ENCODE data around the gene COPS8.

Gene COPS8

DNA sequence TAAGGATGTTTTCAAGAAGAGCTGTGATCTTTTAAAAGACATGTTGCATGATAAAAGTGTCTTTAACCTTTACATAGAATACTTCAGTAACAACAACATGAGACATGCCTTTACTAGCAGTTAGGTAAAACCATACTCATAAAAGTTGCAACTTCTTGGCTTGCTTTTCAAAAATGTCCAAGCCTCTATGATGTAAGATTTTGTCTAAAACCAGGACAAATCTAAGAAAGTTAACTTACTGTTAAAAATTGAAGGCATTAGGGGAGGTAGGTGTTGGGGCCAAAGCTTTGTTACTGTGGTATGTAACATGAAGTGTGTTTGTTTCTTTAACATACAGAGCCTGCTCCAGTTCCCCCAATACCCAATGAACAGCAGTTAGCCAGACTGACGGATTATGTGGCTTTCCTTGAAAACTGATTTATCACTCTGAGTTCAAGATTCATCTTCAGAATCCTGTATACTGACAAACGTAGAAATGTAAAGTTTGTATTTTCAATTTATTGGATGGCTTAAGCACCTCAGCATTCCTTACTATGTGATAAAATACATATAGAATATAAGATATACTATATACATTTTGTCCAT lies 11.7 kb downstream of the COPS8 start:
- DNase-seq = peak; percentile 42
- no peak overlapping the region for H4K91ac ChIP-seq (ENCODE audit: low read length)
- WGBS = no CpG with 5 or more reads among the region's 2 CpGs
- H3K9me3 ChIP-seq (ENCODE audit: control insufficient read depth, low read length) = peaks cover 15% of the 10 kb centered on the region
- H4K8ac ChIP-seq (ENCODE audit: low read length) = no peak overlapping the region
- H3K79me1 ChIP-seq (replicated peaks; ENCODE audit: low read length, poor library complexity, severe bottlenecking) = peaks cover 21% of the 10 kb centered on the region
- no peak overlapping the region for H2BK15ac ChIP-seq (ENCODE audit: low read depth, poor library complexity, severe bottlenecking)
- no peaks in the 10 kb centered on the region for H3K27me3 ChIP-seq (ENCODE audit: control insufficient read depth in 1 of 2, insufficient read depth in 1 of 2, low read length in 2 of 2)
- H3K4me3 ChIP-seq (ENCODE audit: insufficient read depth in 1 of 2, low read depth in 1 of 2, low read length in 2 of 2) = no peak overlapping the region
- H2BK120ac ChIP-seq (ENCODE audit: low read depth, low read length) = no peak overlapping the region
- H3K4me2 ChIP-seq (ENCODE audit: low read length, poor library complexity, severe bottlenecking) = no peak overlapping the region
- H3K4me1 ChIP-seq (ENCODE audit: control insufficient read depth, insufficient read depth, low read depth, low read length) = peaks cover 1% of the 10 kb centered on the region
- no peak overlapping the region for H3K23ac ChIP-seq (ENCODE audit: low read length in 2 of 2)
- H3K9ac ChIP-seq (ENCODE audit: low read length) = peak overlapping the region; percentile 62
- H2AFZ ChIP-seq (ENCODE audit: low read depth, low read length) = no peak overlapping the region
- peaks cover 17 to 86% of the 10 kb centered on the region in 2 experiments for H3K36me3 ChIP-seq (ENCODE audit: control insufficient read depth in 1 of 2, insufficient read depth in 2 of 2, low read depth in 1 of 2, low read length in 2 of 2)
- no peak overlapping the region for H3K27ac ChIP-seq (ENCODE audit: low read length, poor library complexity, severe bottlenecking)
- H2BK12ac ChIP-seq (ENCODE audit: low read length in 2 of 2) = no peak overlapping the region
- peak overlapping the region in 1 of 2 experiments; percentile 49 for H3K18ac ChIP-seq (ENCODE audit: low read depth in 1 of 2, low read length in 2 of 2)
- H2AK5ac ChIP-seq (ENCODE audit: low read length, severe bottlenecking) = no peak overlapping the region
- no peak overlapping the region for H3K14ac ChIP-seq (ENCODE audit: low read length in 2 of 2)
- no peak overlapping the region for H3K4ac ChIP-seq (ENCODE audit: low read depth in 1 of 2, low read length in 2 of 2)
- no peak overlapping the region for H2BK5ac ChIP-seq (ENCODE audit: low read depth, low read length, poor library complexity, severe bottlenecking)

DNA sequence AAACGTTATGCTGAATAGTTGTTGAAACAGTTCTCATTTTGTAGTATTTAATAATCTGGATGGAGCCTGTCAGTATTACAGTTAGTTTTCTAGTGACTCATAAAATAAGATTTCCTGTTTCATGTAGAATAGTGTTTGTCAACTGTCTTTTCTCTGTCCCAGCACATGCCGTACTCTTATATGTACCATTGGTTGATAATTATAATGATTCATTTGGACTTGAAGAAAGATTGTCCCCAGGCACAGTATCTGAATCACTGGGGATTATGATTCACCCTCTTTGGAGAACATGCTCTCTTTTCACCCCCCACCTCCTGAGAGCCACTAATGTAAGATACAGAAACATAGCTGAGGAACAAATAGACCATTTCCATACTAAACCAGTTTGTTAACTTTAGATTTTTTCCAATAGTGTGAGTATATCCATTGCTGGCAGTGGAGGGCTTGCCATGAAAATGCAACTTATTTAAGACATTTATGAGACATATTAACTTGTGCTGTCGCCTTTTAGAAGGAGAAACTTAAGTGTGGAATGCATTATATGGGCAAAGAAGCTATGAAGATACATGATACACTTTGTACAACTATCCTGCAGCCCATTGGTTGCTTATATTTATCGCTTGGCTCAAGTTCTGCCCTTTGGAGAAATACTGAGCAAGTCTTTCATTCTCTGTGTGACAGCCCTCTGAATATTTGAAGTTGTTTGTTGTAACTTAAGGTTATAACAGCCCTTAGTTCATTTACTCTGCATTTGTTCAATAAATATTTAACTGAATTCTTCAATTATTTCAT lies 12.4 kb downstream of the COPS8 start:
- Histone ChIP-seq H3K9ac (ENCODE audit: low read length) (peak overlapping the region; percentile 62), H2BK15ac (ENCODE audit: low read depth, poor library complexity, severe bottlenecking) (no peak overlapping the region), H3K23ac (ENCODE audit: low read length in 2 of 2) (no peak overlapping the region), H3K18ac (ENCODE audit: low read depth in 1 of 2, low read length in 2 of 2) (peak overlapping the region in 1 of 2 experiments; percentile 43), H2AFZ (ENCODE audit: low read depth, low read length) (no peak overlapping the region), H4K8ac (ENCODE audit: low read length) (no peak overlapping the region), H2BK120ac (ENCODE audit: low read depth, low read length) (no peak overlapping the region), H3K4me1 (ENCODE audit: control insufficient read depth, insufficient read depth, low read depth, low read length) (peaks cover 1% of the 10 kb centered on the region), H3K4ac (ENCODE audit: low read depth in 1 of 2, low read length in 2 of 2) (no peak overlapping the region), H2BK5ac (ENCODE audit: low read depth, low read length, poor library complexity, severe bottlenecking) (no peak overlapping the region), H3K36me3 (ENCODE audit: control insufficient read depth in 1 of 2, insufficient read depth in 2 of 2, low read depth in 1 of 2, low read length in 2 of 2) (peaks cover 17 to 93% of the 10 kb centered on the region in 2 experiments), H4K91ac (ENCODE audit: low read length) (no peak overlapping the region), H3K4me3 (ENCODE audit: insufficient read depth in 1 of 2, low read depth in 1 of 2, low read length in 2 of 2) (no peak overlapping the region), H3K27me3 (ENCODE audit: control insufficient read depth in 1 of 2, insufficient read depth in 1 of 2, low read length in 2 of 2) (no peaks in the 10 kb centered on the region), H3K79me1 (replicated peaks; ENCODE audit: low read length, poor library complexity, severe bottlenecking) (peaks cover 17% of the 10 kb centered on the region), H2BK12ac (ENCODE audit: low read length in 2 of 2) (no peak overlapping the region), H3K4me2 (ENCODE audit: low read length, poor library complexity, severe bottlenecking) (no peak overlapping the region), H3K27ac (ENCODE audit: low read length, poor library complexity, severe bottlenecking) (no peak overlapping the region), H3K14ac (ENCODE audit: low read length in 2 of 2) (no peak overlapping the region), H3K9me3 (ENCODE audit: control insufficient read depth, low read length) (peaks cover 15% of the 10 kb centered on the region), H2AK5ac (ENCODE audit: low read length, severe bottlenecking) (no peak overlapping the region)
- 67% methylated on average over 1 of the region's 4 CpGs for WGBS
- DNase-seq = peak; percentile 95

DNA sequence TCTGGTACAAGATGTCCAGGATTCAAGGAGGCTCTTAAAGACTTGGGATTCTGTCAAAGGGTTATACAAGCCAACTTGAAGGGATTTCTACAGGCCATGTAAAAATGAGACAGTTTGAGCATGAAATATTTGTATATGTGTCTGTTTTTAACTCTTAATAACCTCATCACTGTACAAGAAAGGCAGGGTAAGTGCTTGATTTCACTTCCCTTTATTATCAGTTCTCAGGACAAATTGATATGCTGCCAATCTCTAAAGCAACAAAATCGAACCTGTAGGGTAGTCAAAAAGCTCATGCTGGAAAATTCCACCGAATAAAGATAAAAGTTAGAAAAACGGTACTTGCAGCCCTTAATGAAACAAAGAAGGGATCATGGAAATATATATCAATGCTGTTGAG lies 14.1 kb downstream of the COPS8 start:
- Histone ChIP-seq H4K8ac (ENCODE audit: low read length) (no peak overlapping the region), H3K4ac (ENCODE audit: low read depth in 1 of 2, low read length in 2 of 2) (no peak overlapping the region), H3K9me3 (ENCODE audit: control insufficient read depth, low read length) (peaks cover 15% of the 10 kb centered on the region), H3K4me3 (ENCODE audit: insufficient read depth in 1 of 2, low read depth in 1 of 2, low read length in 2 of 2) (no peak overlapping the region), H3K4me1 (ENCODE audit: control insufficient read depth, insufficient read depth, low read depth, low read length) (peaks cover 1% of the 10 kb centered on the region), H3K23ac (ENCODE audit: low read length in 2 of 2) (no peak overlapping the region), H3K4me2 (ENCODE audit: low read length, poor library complexity, severe bottlenecking) (no peak overlapping the region), H4K91ac (ENCODE audit: low read length) (no peak overlapping the region), H2BK5ac (ENCODE audit: low read depth, low read length, poor library complexity, severe bottlenecking) (no peak overlapping the region), H2AK5ac (ENCODE audit: low read length, severe bottlenecking) (no peak overlapping the region), H2BK15ac (ENCODE audit: low read depth, poor library complexity, severe bottlenecking) (no peak overlapping the region), H3K27me3 (ENCODE audit: control insufficient read depth in 1 of 2, insufficient read depth in 1 of 2, low read length in 2 of 2) (no peaks in the 10 kb centered on the region), H3K36me3 (ENCODE audit: control insufficient read depth in 1 of 2, insufficient read depth in 2 of 2, low read depth in 1 of 2, low read length in 2 of 2) (peaks cover 15 to 92% of the 10 kb centered on the region in 2 experiments), H3K18ac (ENCODE audit: low read depth in 1 of 2, low read length in 2 of 2) (no peak overlapping the region), H3K27ac (ENCODE audit: low read length, poor library complexity, severe bottlenecking) (no peak overlapping the region), H3K9ac (ENCODE audit: low read length) (no peak overlapping the region), H2AFZ (ENCODE audit: low read depth, low read length) (no peak overlapping the region), H2BK12ac (ENCODE audit: low read length in 2 of 2) (no peak overlapping the region), H3K14ac (ENCODE audit: low read length in 2 of 2) (no peak overlapping the region), H2BK120ac (ENCODE audit: low read depth, low read length) (no peak overlapping the region), H3K79me1 (replicated peaks; ENCODE audit: low read length, poor library complexity, severe bottlenecking) (peaks cover 10% of the 10 kb centered on the region)
- no peak for DNase-seq
- WGBS = 90% methylated on average over 3 of the region's 3 CpGs

DNA sequence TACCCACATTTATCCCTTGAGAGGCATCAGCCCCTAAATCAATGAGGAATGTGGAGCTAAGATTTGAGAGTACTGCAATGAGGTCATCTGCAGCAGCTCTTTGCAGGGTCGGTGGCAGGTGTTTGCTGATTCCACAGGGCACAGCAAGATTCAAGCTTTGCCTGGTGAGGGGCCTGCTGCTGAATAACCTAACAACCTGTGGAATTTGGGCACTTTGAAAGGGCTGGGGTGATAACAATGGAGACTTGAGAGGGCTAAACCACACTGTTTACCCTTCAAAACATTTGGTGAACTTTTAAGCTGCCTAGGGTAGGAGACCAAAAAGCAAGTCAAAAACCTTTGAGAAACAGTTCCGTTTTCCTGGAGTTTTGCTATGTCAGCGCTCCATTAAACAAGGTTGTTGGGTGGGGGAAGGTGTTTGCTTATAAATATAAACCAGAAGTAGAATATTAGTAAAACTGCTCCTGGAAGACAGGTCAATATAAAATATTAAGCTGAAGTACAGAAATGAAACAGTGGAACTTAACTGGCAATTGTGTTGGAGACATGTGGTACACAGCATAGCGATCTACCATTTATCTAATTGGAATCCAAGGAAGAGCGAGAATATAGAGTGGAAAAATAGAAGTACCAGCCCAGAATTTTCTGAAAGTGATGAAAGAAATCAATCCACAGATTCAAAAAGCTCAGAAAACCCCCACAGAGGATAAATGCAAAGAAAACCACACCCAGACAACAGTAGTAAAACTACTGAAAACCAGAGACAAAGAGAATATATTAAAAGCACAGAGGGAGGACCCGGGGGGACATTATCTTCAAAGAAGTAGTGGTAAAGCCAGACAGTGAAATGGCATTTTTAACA lies 15.7 kb downstream of the COPS8 start:
- H3K79me1 ChIP-seq (replicated peaks; ENCODE audit: low read length, poor library complexity, severe bottlenecking) = peaks cover 3% of the 10 kb centered on the region
- H3K4me3 ChIP-seq (ENCODE audit: insufficient read depth in 1 of 2, low read depth in 1 of 2, low read length in 2 of 2) = no peak overlapping the region
- no peak overlapping the region for H4K91ac ChIP-seq (ENCODE audit: low read length)
- no peak overlapping the region for H3K4me2 ChIP-seq (ENCODE audit: low read length, poor library complexity, severe bottlenecking)
- H3K36me3 ChIP-seq (ENCODE audit: control insufficient read depth in 1 of 2, insufficient read depth in 2 of 2, low read depth in 1 of 2, low read length in 2 of 2) = peaks cover 13 to 90% of the 10 kb centered on the region in 2 experiments
- no peak overlapping the region for H4K8ac ChIP-seq (ENCODE audit: low read length)
- H2BK15ac ChIP-seq (ENCODE audit: low read depth, poor library complexity, severe bottlenecking) = no peak overlapping the region
- 97% methylated on average over 4 of the region's 6 CpGs for WGBS
- no peak overlapping the region for H3K9ac ChIP-seq (ENCODE audit: low read length)
- H2BK12ac ChIP-seq (ENCODE audit: low read length in 2 of 2) = no peak overlapping the region
- DNase-seq = no peak
- no peak overlapping the region for H3K14ac ChIP-seq (ENCODE audit: low read length in 2 of 2)
- H3K27ac ChIP-seq (ENCODE audit: low read length, poor library complexity, severe bottlenecking) = no peak overlapping the region
- no peak overlapping the region for H2BK120ac ChIP-seq (ENCODE audit: low read depth, low read length)
- no peak overlapping the region for H2AFZ ChIP-seq (ENCODE audit: low read depth, low read length)
- no peak overlapping the region for H2AK5ac ChIP-seq (ENCODE audit: low read length, severe bottlenecking)
- H3K9me3 ChIP-seq (ENCODE audit: control insufficient read depth, low read length) = peaks cover 15% of the 10 kb centered on the region
- no peak overlapping the region for H2BK5ac ChIP-seq (ENCODE audit: low read depth, low read length, poor library complexity, severe bottlenecking)
- no peak overlapping the region for H3K4ac ChIP-seq (ENCODE audit: low read depth in 1 of 2, low read length in 2 of 2)
- no peak overlapping the region for H3K18ac ChIP-seq (ENCODE audit: low read depth in 1 of 2, low read length in 2 of 2)
- H3K4me1 ChIP-seq (ENCODE audit: control insufficient read depth, insufficient read depth, low read depth, low read length) = peaks cover 1% of the 10 kb centered on the region
- no peaks in the 10 kb centered on the region for H3K27me3 ChIP-seq (ENCODE audit: control insufficient read depth in 1 of 2, insufficient read depth in 1 of 2, low read length in 2 of 2)
- no peak overlapping the region for H3K23ac ChIP-seq (ENCODE audit: low read length in 2 of 2)

Measured in mesenchymal stem cell (in vitro differentiated cells and primary cell).